Small intestine (tissue), 7 donors: ENCODE measurements around the gene HAUS8. TPM values are rescaled to one million over a fixed set of nuclear protein-coding genes. Genes with fewer than 3 reads are reported as not detected.
A peak's percentile ranks its signal among the peaks of the same experiment; 100 is the strongest.

Experiments
- DNase-seq, 2 donors: peaks; one replicate each; pipeline versions ENCODE4 v3.0.0 to v3.0.0-alpha.2; 2013
- FAIRE-seq: peaks from 2 replicates; lab custom pipeline; 2012; peaks lifted over from hg19 to GRCh38; lab: Jason Lieb, UNC
- H3K27ac ChIP-seq, 3 donors: one replicate each; pipeline ENCODE4 v1.5.1; 2013; ENCODE audit warnings: low read length in 2 of 3, mild to moderate bottlenecking in 2 of 3, control low read depth in 1 of 3, inconsistent platforms in 1 of 3, low read depth in 1 of 3, moderate library complexity in 1 of 3
- H3K27me3 ChIP-seq, 3 donors: one replicate each; pipeline ENCODE4 v1.6.1; 2013; ENCODE audit warnings: low read length in 3 of 3, inconsistent platforms in 1 of 3; ENCODE audit not compliant: control insufficient read depth in 3 of 3, insufficient read depth in 3 of 3
- H3K36me3 ChIP-seq, 3 donors: one replicate each; pipeline ENCODE4 v1.6.1; 2013; ENCODE audit warnings: low read length in 3 of 3, inconsistent platforms in 1 of 3, low read depth in 1 of 3, mild to moderate bottlenecking in 1 of 3, moderate library complexity in 1 of 3; ENCODE audit not compliant: control insufficient read depth in 3 of 3, insufficient read depth in 2 of 3
- H3K4me1 ChIP-seq, 3 donors: one replicate each; pipeline ENCODE4 v1.6.1; 2013; ENCODE audit warnings: low read length in 2 of 3, inconsistent platforms in 1 of 3, low read depth in 1 of 3, mild to moderate bottlenecking in 1 of 3, moderate library complexity in 1 of 3; ENCODE audit not compliant: control insufficient read depth in 3 of 3, insufficient read depth in 2 of 3
- H3K4me3 ChIP-seq, 3 donors: one replicate each; pipeline ENCODE4 v1.5.1; 2013; ENCODE audit warnings: low read length in 3 of 3, control low read depth in 1 of 3, inconsistent platforms in 1 of 3, low read depth in 1 of 3, mild to moderate bottlenecking in 1 of 3, moderate library complexity in 1 of 3
- H3K9me3 ChIP-seq, 2 donors: one replicate each; pipeline ENCODE4 v1.6.1; 2013; ENCODE audit warnings: low read depth in 1 of 2, low read length in 1 of 2; ENCODE audit not compliant: control insufficient read depth in 2 of 2, insufficient read depth in 1 of 2
- WGBS, 3 donors: extraction: QIAGEN DNeasy Blood & Tissue Kit; methylation state at CpG; one replicate each; pipeline ENCODE4 v1.1.7; 2013; 5-methylcytosine and 5-hydroxymethylcytosine counted together
- polyA plus RNA-seq, 4 donors: library from polyadenylated mRNA; stranded (reverse) in 3 of 4; unstranded in 1 of 4; fragments of 200-250 nt in 3 of 4; fragments of 120-200 nt in 1 of 4; gene quantifications; one replicate each; pipeline versions ENCODE4 v1.2.1 to v1.2.3, GENCODE V29; 2013
- donor health status: healthy with polysubstance abuse.
- donor health status: control.
- donor health status: control.
- donor health status: Bipolar disorder and iron deficiency.
- donor health status: healthy.

Gene HAUS8
- polyA plus RNA-seq, 4 donors: 7.4 to 16.5 (median 13.2) TPM

- Histone ChIP-seq H3K27me3 (no peaks in the 10 kb centered on the region), H3K27ac (peak overlapping the region; percentile 57 to 91 (median 77)), H3K4me1 (peaks cover 0 to 13% (median 9%) of the 10 kb centered on the region in 3 donors), H3K9me3 (no peaks in the 10 kb centered on the region), H3K36me3 (peaks cover 0 to 25% (median 0%) of the 10 kb centered on the region in 3 donors), H3K4me3 (peak overlapping the region; percentile 78 to 89 (median 85))
- peak; percentile 25 to 41 for DNase-seq
- WGBS, 3 donors: 4 to 5% (median 4%) methylated on average over 12 of the region's 12 CpGs
- FAIRE-seq: no peak
Observed at GRCh38 chr19:17076543-17076991, 1.3 kb upstream of the HAUS8 start.

- peak; percentile 49 to 59 for DNase-seq
- WGBS, 3 donors: 0 to 1% (median 0%) methylated on average over 35 to 43 of the region's 43 CpGs
- Histone ChIP-seq H3K27me3 (no peaks in the 10 kb centered on the region), H3K4me3 (peak overlapping the region; percentile 78 to 89 (median 85)), H3K9me3 (no peaks in the 10 kb centered on the region), H3K36me3 (peaks cover 0 to 31% (median 0%) of the 10 kb centered on the region in 3 donors), H3K4me1 (peaks cover 2 to 18% (median 9%) of the 10 kb centered on the region in 3 donors), H3K27ac (peak overlapping the region; percentile 57 to 91 (median 77))
- FAIRE-seq: no peak
Observed at GRCh38 chr19:17075864-17076542, 751 bp upstream of the HAUS8 start.

- peaks cover 2 to 19% (median 9%) of the 10 kb centered on the region in 3 donors for H3K4me1 ChIP-seq
- 2 to 8% (median 3%) methylated on average over 11 of the region's 11 CpGs for WGBS, 3 donors
Observed at GRCh38 chr19:17074634-17075034, 618 bp downstream of the HAUS8 start.

GRCh38 chr19:17073869-17074633, 1.2 kb downstream of the HAUS8 start:
- 26 to 42% (median 36%) methylated on average over 18 of the region's 18 CpGs for WGBS, 3 donors
- Histone ChIP-seq H3K27me3 (no peaks in the 10 kb centered on the region), H3K36me3 (peaks cover 0 to 42% (median 0%) of the 10 kb centered on the region in 3 donors), H3K27ac (peak overlapping the region in 1 of 3 donors; percentile 78), H3K9me3 (no peaks in the 10 kb centered on the region), H3K4me3 (peak overlapping the region; percentile 13 to 87 (median 75)), H3K4me1 (peaks cover 2 to 19% (median 7%) of the 10 kb centered on the region in 3 donors)
- DNase-seq: peak in 1 of 2 donors; percentile 38
- FAIRE-seq: no peak

More at GRCh38 chr19:17074634-17075034, 618 bp downstream of the HAUS8 start:
- Histone ChIP-seq H3K27ac (peak overlapping the region; percentile 60 to 88 (median 78)), H3K4me3 (peak overlapping the region; percentile 13 to 87 (median 75)), H3K9me3 (no peaks in the 10 kb centered on the region), H3K27me3 (no peaks in the 10 kb centered on the region), H3K36me3 (peaks cover 0 to 39% (median 0%) of the 10 kb centered on the region in 3 donors)
- FAIRE-seq (no peak), DNase-seq (no peak)

GRCh38 chr19:17070912-17071311, 4.3 kb downstream of the HAUS8 start:
- DNase-seq (peak; percentile 35 to 51), FAIRE-seq (no peak)
- WGBS, 3 donors: 26 to 72% (median 57%) methylated on average over 7 of the region's 7 CpGs
- H3K9me3 ChIP-seq: no peaks in the 10 kb centered on the region
- peaks cover 0 to 51% (median 3%) of the 10 kb centered on the region in 3 donors for H3K36me3 ChIP-seq
- H3K4me1 ChIP-seq: peaks cover 0 to 12% (median 2%) of the 10 kb centered on the region in 3 donors
- no peak overlapping the region for H3K27ac ChIP-seq
- H3K27me3 ChIP-seq: no peaks in the 10 kb centered on the region
- H3K4me3 ChIP-seq: no peak overlapping the region

- no peaks in the 10 kb centered on the region for H3K27me3 ChIP-seq
- DNase-seq (no peak), FAIRE-seq (no peak)
- no peak overlapping the region for H3K4me3 ChIP-seq
- H3K9me3 ChIP-seq: no peaks in the 10 kb centered on the region
- peaks cover 0 to 12% (median 2%) of the 10 kb centered on the region in 3 donors for H3K4me1 ChIP-seq
- 90 to 93% (median 90%) methylated on average over 12 of the region's 12 CpGs for WGBS, 3 donors
- H3K27ac ChIP-seq: no peak overlapping the region
- peaks cover 0 to 53% (median 3%) of the 10 kb centered on the region in 3 donors for H3K36me3 ChIP-seq
Observed at GRCh38 chr19:17070421-17070820, 4.8 kb downstream of the HAUS8 start.

GRCh38 chr19:17069193-17069592, 6.1 kb downstream of the HAUS8 start:
- DNase-seq (no peak), FAIRE-seq (no peak)
- Histone ChIP-seq H3K36me3 (peaks cover 0 to 53% (median 3%) of the 10 kb centered on the region in 3 donors), H3K9me3 (no peaks in the 10 kb centered on the region), H3K4me3 (no peak overlapping the region), H3K27ac (no peak overlapping the region), H3K27me3 (no peaks in the 10 kb centered on the region), H3K4me1 (peaks cover 0 to 8% (median 2%) of the 10 kb centered on the region in 3 donors)
- 80 to 83% (median 82%) methylated on average over 9 of the region's 9 CpGs for WGBS, 3 donors

GRCh38 chr19:17063428-17063827, 11.8 kb downstream of the HAUS8 start:
- FAIRE-seq (no peak), DNase-seq (no peak)
- H3K27me3 ChIP-seq: no peaks in the 10 kb centered on the region
- H3K9me3 ChIP-seq: peaks cover 0 to 14% of the 10 kb centered on the region in 2 donors
- 76 to 85% (median 81%) methylated on average over 2 of the region's 2 CpGs for WGBS, 3 donors
- peaks cover 0 to 2% (median 0%) of the 10 kb centered on the region in 3 donors for H3K4me1 ChIP-seq
- no peak overlapping the region for H3K4me3 ChIP-seq
- peaks cover 0 to 40% (median 5%) of the 10 kb centered on the region in 3 donors for H3K36me3 ChIP-seq
- H3K27ac ChIP-seq: no peak overlapping the region
